HG03565 (cell line): ENCODE data around the gene DPP8.
"Not testable (repeated sequence)": the region's sequence is repeated elsewhere in the genome, so short reads cannot be mapped to it uniquely, and the experiment has no call there.

ENCODE experiments used
- ATAC-seq: cut with Tn5 transposase; IDR thresholded peaks from one replicate; pipeline ENCODE4 v1.9.1; 2021; ENCODE audit warnings: mild to moderate bottlenecking, moderate library complexity; ENCODE audit not compliant: unreplicated experiment

Gene DPP8

GRCh38 chr15:65525622-65526021, 8.1 kb upstream of the DPP8 start:
- no peak for ATAC-seq

GRCh38 chr15:65524226-65524625, 6.7 kb upstream of the DPP8 start:
- ATAC-seq = no peak

- no peak for ATAC-seq
Measured at GRCh38 chr15:65521350-65521749, 3.9 kb upstream of the DPP8 start.

GRCh38 chr15:65518633-65519285, 1.3 kb upstream of the DPP8 start:
- no peak for ATAC-seq

GRCh38 chr15:65517866-65518207, 348 bp upstream of the DPP8 start:
- no peak for ATAC-seq

GRCh38 chr15:65512807-65513416, 4.6 kb downstream of the DPP8 start:
- no peak for ATAC-seq

- ATAC-seq = no peak
Measured at GRCh38 chr15:65512189-65512588, 5.3 kb downstream of the DPP8 start.

- ATAC-seq = no peak
Measured at GRCh38 chr15:65509321-65509720, 8.2 kb downstream of the DPP8 start.

- no peak for ATAC-seq
Measured at GRCh38 chr15:65494076-65494475, 23.4 kb downstream of the DPP8 start.

GRCh38 chr15:65484876-65485275, 32.6 kb downstream of the DPP8 start:
- ATAC-seq = no peak

- no peak for ATAC-seq
Measured at GRCh38 chr15:65476903-65477302, 40.6 kb downstream of the DPP8 start.

GRCh38 chr15:65470866-65471265, 46.6 kb downstream of the DPP8 start:
- no peak for ATAC-seq

- no peak for ATAC-seq
Measured at GRCh38 chr15:65468229-65468909, 49.1 kb downstream of the DPP8 start.

GRCh38 chr15:65466901-65467300, 50.6 kb downstream of the DPP8 start:
- no peak for ATAC-seq

GRCh38 chr15:65463096-65463495, 54.4 kb downstream of the DPP8 start:
- not testable (repeated sequence) for ATAC-seq

- ATAC-seq = no peak
Measured at GRCh38 chr15:65460741-65461347, 56.6 kb downstream of the DPP8 start.

- ATAC-seq = not testable (repeated sequence)
Measured at GRCh38 chr15:65455256-65455655, 62.2 kb downstream of the DPP8 start.

GRCh38 chr15:65451989-65452388, 65.5 kb downstream of the DPP8 start:
- ATAC-seq = no peak

- no peak for ATAC-seq
Measured at GRCh38 chr15:65450556-65450955, 66.9 kb downstream of the DPP8 start.

GRCh38 chr15:65447145-65447544, 70.3 kb downstream of the DPP8 start:
- no peak for ATAC-seq

GRCh38 chr15:65434201-65434600, 83.3 kb downstream of the DPP8 start:
- ATAC-seq = no peak

- ATAC-seq = no peak
Measured at GRCh38 chr15:65431731-65432130, 85.8 kb downstream of the DPP8 start.
